Uterus (tissue), 4 donors: Measurements from ENCODE around the gene SDC3. TPM values are rescaled to one million over a fixed set of nuclear protein-coding genes. Genes with fewer than 3 reads are reported as not detected.

Experiments
- DNase-seq, 2 donors: peaks; one replicate each; pipeline ENCODE4 v3.0.0-alpha.2; 2019 to 2020
- H3K27ac ChIP-seq, 2 donors: fragments of 200-600 bp; sonication (generic); 1 replicate in 1 of 2; 2 replicates in 1 of 2; pipeline ENCODE4 v1.5.1; 2016 to 2018
- H3K27me3 ChIP-seq, 2 donors: fragments of 200-600 bp; sonication (generic); one replicate each; pipeline ENCODE4 v1.5.1; 2018 to 2019; ENCODE audit warnings: control low read depth in 1 of 2
- H3K36me3 ChIP-seq, 2 donors: fragments of 200-600 bp; sonication (generic); one replicate each; pipeline ENCODE4 v1.5.1; 2019; ENCODE audit warnings: control low read depth in 1 of 2
- H3K4me1 ChIP-seq, 2 donors: fragments of 200-600 bp; sonication (generic); one replicate each; pipeline ENCODE4 v1.5.1; 2018 to 2019; ENCODE audit warnings: control low read depth in 1 of 2
- H3K4me3 ChIP-seq, 2 donors: fragments of 200-600 bp; sonication (generic); 1 replicate in 1 of 2; 2 replicates in 1 of 2; pipeline ENCODE4 v1.5.1; 2018 to 2019; ENCODE audit warnings: mild to moderate bottlenecking in 1 of 2
- H3K9me3 ChIP-seq, 2 donors: fragments of 200-600 bp; sonication (generic); one replicate each; pipeline ENCODE4 v1.5.1; 2019; ENCODE audit warnings: control low read depth in 1 of 2
- POLR2A ChIP-seq, 2 donors: fragments of 450-650 bp; IDR thresholded peaks; one replicate each; pipeline ENCODE4 v1.6.1; 2016; ENCODE audit warnings: antibody characterized with exemption in 2 of 2, mild to moderate bottlenecking in 1 of 2, moderate library complexity in 1 of 2
- intact Hi-C: fragments of 100-400 bp; cut with DNase I; formaldehyde crosslinking; loops from one replicate; pipeline ENCODE4 v1.15.1; 2023; ENCODE audit warnings: low total_unique reads
- total RNA-seq, 4 donors: library from RNA; depleted of rRNA in 3 of 4; stranded (reverse); fragments of >200 nt in 3 of 4; gene quantifications; one replicate each; pipeline versions ENCODE4 v1.1.0 to v1.2.4, GENCODE V29; 2014 to 2023
- TF ChIP-seq, protein P1 (sequence below), 4 experiments: fragments of 200-600 bp in 2 of 4; fragments of 450-650 bp in 2 of 4; sonication (generic) in 2 of 4; IDR thresholded peaks; one replicate each; pipeline ENCODE4 v1.5.1; 2016 to 2019; ENCODE audit warnings: antibody characterized with exemption in 4 of 4, mild to moderate bottlenecking in 2 of 4, moderate library complexity in 1 of 4
- donor health status: DM: yes; HTN: yes; CAD: no.

The SDC3 gene
- total RNA-seq, 4 donors from 2014 or later: 12.4 to 38.3 (median 30.5) TPM

DNA sequence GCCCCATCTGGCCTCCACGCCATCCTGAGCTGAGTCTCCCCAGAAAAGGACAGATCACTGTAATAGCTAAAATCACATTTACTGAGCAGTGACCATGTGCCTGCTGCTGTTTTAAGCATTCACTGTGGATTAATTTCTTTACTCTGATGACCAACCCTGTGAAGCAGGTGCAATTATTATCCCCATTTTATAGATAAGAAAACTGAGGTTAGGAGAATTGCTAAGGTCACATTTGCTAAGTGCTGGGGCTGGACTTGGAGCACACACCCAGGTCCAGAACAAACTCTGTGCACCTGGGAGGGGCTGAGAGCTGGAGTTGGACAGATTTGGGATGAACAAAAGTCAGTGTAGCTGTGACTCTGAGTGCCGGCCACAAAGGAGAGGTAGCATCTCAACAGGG lies 58.0 kb downstream of the SDC3 start:
- H3K4me1 ChIP-seq: no peaks in the 10 kb centered on the region
- intact Hi-C loops: no loop called here
- TF ChIP-seq, protein P1, sequence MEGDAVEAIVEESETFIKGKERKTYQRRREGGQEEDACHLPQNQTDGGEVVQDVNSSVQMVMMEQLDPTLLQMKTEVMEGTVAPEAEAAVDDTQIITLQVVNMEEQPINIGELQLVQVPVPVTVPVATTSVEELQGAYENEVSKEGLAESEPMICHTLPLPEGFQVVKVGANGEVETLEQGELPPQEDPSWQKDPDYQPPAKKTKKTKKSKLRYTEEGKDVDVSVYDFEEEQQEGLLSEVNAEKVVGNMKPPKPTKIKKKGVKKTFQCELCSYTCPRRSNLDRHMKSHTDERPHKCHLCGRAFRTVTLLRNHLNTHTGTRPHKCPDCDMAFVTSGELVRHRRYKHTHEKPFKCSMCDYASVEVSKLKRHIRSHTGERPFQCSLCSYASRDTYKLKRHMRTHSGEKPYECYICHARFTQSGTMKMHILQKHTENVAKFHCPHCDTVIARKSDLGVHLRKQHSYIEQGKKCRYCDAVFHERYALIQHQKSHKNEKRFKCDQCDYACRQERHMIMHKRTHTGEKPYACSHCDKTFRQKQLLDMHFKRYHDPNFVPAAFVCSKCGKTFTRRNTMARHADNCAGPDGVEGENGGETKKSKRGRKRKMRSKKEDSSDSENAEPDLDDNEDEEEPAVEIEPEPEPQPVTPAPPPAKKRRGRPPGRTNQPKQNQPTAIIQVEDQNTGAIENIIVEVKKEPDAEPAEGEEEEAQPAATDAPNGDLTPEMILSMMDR (IDR thresholded peaks at IDR 0.05): no peak
- TF ChIP-seq POLR2A (IDR thresholded peaks at IDR 0.05): no peak
- H3K27me3 ChIP-seq: no peaks in the 10 kb centered on the region
- no peak for DNase-seq
- H3K27ac ChIP-seq: no peak overlapping the region
- no peaks in the 10 kb centered on the region for H3K9me3 ChIP-seq
- H3K36me3 ChIP-seq: no peaks in the 10 kb centered on the region
- H3K4me3 ChIP-seq: no peak overlapping the region

GRCh38 chr1:30848130-30848529 lies 60.4 kb downstream of the SDC3 start:
- Histone ChIP-seq H3K4me1 (no peaks in the 10 kb centered on the region), H3K27ac (no peak overlapping the region), H3K36me3 (no peaks in the 10 kb centered on the region), H3K9me3 (no peaks in the 10 kb centered on the region), H3K4me3 (no peak overlapping the region), H3K27me3 (no peaks in the 10 kb centered on the region)
- TF ChIP-seq, protein P1 (IDR thresholded peaks at IDR 0.05): no peak
- no peak for TF ChIP-seq POLR2A (IDR thresholded peaks at IDR 0.05)
- no peak for DNase-seq
- intact Hi-C loops: no loop called here

- intact Hi-C loops: no loop called here
- TF ChIP-seq POLR2A (IDR thresholded peaks at IDR 0.05): no peak
- Histone ChIP-seq H3K9me3 (no peaks in the 10 kb centered on the region), H3K4me1 (no peaks in the 10 kb centered on the region), H3K27me3 (no peaks in the 10 kb centered on the region), H3K4me3 (no peak overlapping the region), H3K36me3 (no peaks in the 10 kb centered on the region), H3K27ac (peak overlapping the region in 1 of 2 donors; percentile 46)
- DNase-seq: peak; percentile 46 to 76
These were observed 61.1 kb downstream of the SDC3 start for GRCh38 chr1:30847358-30847972.

DNA sequence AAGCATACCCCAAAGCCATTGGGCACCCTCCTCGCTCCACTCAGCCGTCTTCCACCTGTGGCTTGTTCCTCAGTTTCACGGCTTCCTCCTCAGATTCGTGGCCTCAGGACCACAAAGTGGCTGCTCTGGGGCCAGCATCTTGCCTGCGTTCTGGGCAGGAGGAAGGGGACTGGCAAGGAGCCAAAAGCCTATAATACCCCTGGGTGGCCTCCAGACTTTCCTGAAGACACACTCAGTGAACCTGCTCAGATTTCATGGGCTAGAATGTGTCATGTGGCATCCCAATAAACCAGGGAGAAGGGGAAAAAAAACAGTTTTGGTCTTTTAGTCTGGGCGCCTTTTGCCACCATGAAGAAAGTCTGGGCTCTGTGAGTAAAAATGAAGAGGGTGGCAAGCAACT lies 62.0 kb downstream of the SDC3 start:
- H3K9me3 ChIP-seq: no peaks in the 10 kb centered on the region
- no peak for TF ChIP-seq POLR2A (IDR thresholded peaks at IDR 0.05)
- TF ChIP-seq, protein P1 (IDR thresholded peaks at IDR 0.05): no peak
- no peaks in the 10 kb centered on the region for H3K36me3 ChIP-seq
- no peaks in the 10 kb centered on the region for H3K27me3 ChIP-seq
- no peak overlapping the region for H3K27ac ChIP-seq
- intact Hi-C loops: no loop called here
- no peak for DNase-seq
- H3K4me1 ChIP-seq: no peaks in the 10 kb centered on the region
- no peak overlapping the region for H3K4me3 ChIP-seq

DNA sequence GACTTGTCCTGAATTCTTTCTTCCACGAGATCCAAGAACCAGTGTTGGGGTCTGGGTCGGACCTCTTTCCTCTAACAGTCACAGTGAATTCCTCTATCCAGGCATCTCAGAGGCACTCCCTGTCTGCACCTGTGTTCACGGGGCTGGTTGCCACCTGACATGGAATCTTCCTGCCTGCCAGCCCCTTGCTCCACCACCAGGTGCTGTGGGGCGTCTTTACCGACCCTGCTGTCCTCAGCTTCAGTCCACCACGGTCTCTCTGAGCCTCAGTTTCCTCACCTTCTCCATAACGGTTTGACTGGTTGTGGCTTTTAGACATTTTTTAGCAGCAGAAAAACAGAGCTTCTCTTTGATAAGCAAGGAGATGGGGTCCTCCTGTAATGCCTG lies 62.7 kb downstream of the SDC3 start:
- no peaks in the 10 kb centered on the region for H3K36me3 ChIP-seq
- no peaks in the 10 kb centered on the region for H3K27me3 ChIP-seq
- no peak overlapping the region for H3K4me3 ChIP-seq
- no peak overlapping the region for H3K27ac ChIP-seq
- no peaks in the 10 kb centered on the region for H3K4me1 ChIP-seq
- no peaks in the 10 kb centered on the region for H3K9me3 ChIP-seq
- TF ChIP-seq, protein P1 (IDR thresholded peaks at IDR 0.05): peak in 1 of 4 experiments; percentile 5
- no peak for TF ChIP-seq POLR2A (IDR thresholded peaks at IDR 0.05)
- intact Hi-C loops: no loop called here
- DNase-seq: no peak
